ENCODE measurements around the gene CLDN2. TPM values are rescaled to one million over a fixed set of nuclear protein-coding genes. Genes with fewer than 3 reads are reported as not detected.

The CLDN2 gene
- total and polyA plus RNA-seq, 4 donors, result 0.37 to 25.5 (median 20.7) TPM

DNA sequence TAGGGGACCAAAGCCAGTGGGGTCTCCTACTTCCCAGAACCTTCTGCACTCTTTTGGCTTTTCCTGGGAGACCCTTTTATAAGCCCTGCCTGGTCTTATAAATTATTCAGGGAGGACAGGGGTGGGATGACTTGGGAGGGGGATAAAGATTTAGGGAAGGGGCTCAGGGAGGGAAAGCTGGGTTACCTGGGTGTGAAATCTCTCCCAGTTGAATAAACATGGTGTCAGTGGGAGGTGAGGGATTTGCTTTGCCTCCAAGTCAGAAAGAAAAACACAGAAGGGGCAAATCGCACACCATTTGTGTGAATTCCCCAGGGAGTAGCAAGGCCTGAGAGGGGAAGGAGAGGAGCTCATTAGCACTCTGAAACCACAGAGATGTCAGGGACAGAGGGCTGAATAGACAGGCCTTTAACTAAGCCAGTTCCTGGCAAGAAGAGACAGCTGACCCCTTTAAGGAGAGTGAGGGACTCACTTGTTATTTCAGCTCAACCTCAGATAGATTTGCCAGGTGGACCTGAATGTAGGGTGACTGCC is 16.8 kb upstream of the CLDN2 start, which contains the start of gene RIPPLY1 (continued):
- no peak for TF ChIP-seq GABPA (IDR thresholded peaks at IDR 0.05 in 1 of 2, conservative IDR thresholded peaks at IDR 0.05 in 1 of 2)

DNA sequence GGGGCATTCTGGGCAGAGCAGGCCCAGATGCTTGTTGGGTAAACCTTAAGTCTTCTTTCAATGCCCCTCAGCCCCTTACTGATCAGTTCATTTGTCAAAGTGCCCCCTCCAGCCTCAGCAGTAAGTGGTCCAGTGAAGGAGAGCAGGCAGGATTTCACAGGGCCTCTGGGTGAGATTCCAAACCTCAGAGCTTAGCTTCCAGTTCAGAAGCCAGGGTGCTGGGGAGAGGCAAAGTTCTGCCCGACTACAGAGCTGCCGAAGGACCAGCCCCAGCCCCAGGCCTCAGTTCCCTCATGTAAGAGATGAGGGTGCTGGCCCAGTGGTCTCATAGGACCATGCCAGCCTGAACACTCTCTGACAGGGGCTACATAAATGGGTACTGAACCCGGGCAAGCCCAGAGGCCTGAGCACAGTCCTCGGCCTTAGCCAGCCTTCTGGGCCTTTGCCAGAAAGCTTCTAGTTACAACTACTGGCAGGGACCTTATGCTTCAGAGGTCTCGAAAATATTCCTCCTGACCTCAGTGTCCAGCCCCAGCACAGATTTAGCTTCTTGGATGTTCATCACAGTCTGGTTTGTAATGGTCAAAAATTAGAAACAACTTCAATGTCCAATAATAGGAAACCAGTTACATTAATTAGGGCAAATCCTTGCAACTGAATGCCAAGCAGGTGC is 16.2 kb upstream of the CLDN2 start:
- peak overlapping the region in 1 of 2 donors; percentile 64 for H3K9ac ChIP-seq (ENCODE audit: low read depth in 1 of 2, low read length in 2 of 2)
- no peaks in the 10 kb centered on the region for H3K36me3 ChIP-seq (ENCODE audit: control insufficient read depth in 4 of 4, insufficient read depth in 3 of 4, low read depth in 1 of 4, low read length in 3 of 4)
- TF ChIP-seq, protein P1, sequence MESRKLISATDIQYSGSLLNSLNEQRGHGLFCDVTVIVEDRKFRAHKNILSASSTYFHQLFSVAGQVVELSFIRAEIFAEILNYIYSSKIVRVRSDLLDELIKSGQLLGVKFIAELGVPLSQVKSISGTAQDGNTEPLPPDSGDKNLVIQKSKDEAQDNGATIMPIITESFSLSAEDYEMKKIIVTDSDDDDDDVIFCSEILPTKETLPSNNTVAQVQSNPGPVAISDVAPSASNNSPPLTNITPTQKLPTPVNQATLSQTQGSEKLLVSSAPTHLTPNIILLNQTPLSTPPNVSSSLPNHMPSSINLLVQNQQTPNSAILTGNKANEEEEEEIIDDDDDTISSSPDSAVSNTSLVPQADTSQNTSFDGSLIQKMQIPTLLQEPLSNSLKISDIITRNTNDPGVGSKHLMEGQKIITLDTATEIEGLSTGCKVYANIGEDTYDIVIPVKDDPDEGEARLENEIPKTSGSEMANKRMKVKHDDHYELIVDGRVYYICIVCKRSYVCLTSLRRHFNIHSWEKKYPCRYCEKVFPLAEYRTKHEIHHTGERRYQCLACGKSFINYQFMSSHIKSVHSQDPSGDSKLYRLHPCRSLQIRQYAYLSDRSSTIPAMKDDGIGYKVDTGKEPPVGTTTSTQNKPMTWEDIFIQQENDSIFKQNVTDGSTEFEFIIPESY (IDR thresholded peaks at IDR 0.05), result no peak
- TF ChIP-seq YY1 (IDR thresholded peaks at IDR 0.05), result peak; percentile 16
- 35% methylated on average over 5 of the region's 5 CpGs for WGBS
- no peak overlapping the region for H3K4me3 ChIP-seq (ENCODE audit: low read depth in 1 of 3, low read length in 3 of 3)
- no peak for DNase-seq (ENCODE audit: low spot score)
- H3K27me3 ChIP-seq (ENCODE audit: control insufficient read depth in 4 of 4, insufficient read depth in 4 of 4, low read length in 3 of 4), result no peaks in the 10 kb centered on the region
- H3K27ac ChIP-seq (ENCODE audit: low read depth in 1 of 2, low read length in 2 of 2), result peak overlapping the region; percentile 85 to 95
- H3K4me1 ChIP-seq (ENCODE audit: control insufficient read depth in 4 of 4, insufficient read depth in 4 of 4, low read length in 3 of 4), result peaks cover 3 to 48% (median 27%) of the 10 kb centered on the region in 4 donors
- H3K9me3 ChIP-seq (ENCODE audit: control insufficient read depth in 4 of 4, low read length in 3 of 4), result no peaks in the 10 kb centered on the region

DNA sequence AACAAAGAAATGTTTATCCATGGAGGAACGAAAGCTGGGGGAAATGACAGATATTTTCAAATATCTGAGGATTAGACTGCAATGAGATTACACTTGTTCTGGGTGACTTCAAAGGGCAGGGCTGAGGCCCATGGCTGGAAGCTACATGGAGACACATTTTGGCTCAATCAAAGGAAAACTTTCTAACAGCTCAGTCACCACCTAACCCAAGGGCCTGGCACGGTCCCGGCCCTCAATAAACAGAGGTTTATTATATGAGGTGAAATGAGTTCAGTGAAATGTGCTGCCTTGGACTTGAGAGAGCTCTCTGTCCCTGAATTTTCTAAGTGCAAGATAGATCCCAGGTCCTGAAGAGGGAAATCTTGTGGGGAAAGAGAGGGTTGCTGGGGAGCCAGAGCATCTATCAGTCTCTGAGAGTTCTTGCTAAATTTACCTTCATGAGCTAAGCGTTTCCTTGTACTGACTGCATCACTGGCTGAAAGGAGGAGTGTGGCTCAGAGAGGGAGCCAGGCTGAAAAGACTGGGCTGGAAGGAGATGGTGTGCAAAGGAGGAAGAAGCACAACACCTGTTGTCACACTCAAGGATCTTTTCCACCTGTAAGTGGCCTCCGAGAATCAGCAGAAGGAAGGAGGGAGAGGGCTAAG is 15.0 kb upstream of the CLDN2 start:
- Histone ChIP-seq H3K4me3 (ENCODE audit: low read depth in 1 of 3, low read length in 3 of 3) (no peak overlapping the region), H3K27ac (ENCODE audit: low read depth in 1 of 2, low read length in 2 of 2) (no peak overlapping the region), H3K9me3 (ENCODE audit: control insufficient read depth in 4 of 4, low read length in 3 of 4) (no peaks in the 10 kb centered on the region), H3K9ac (ENCODE audit: low read depth in 1 of 2, low read length in 2 of 2) (no peak overlapping the region), H3K27me3 (ENCODE audit: control insufficient read depth in 4 of 4, insufficient read depth in 4 of 4, low read length in 3 of 4) (no peaks in the 10 kb centered on the region), H3K4me1 (ENCODE audit: control insufficient read depth in 4 of 4, insufficient read depth in 4 of 4, low read length in 3 of 4) (peaks cover 3 to 40% (median 21%) of the 10 kb centered on the region in 4 donors), H3K36me3 (ENCODE audit: control insufficient read depth in 4 of 4, insufficient read depth in 3 of 4, low read depth in 1 of 4, low read length in 3 of 4) (no peaks in the 10 kb centered on the region)
- WGBS, result 61% methylated on average over 5 of the region's 5 CpGs
- no peak for DNase-seq (ENCODE audit: low spot score)
- TF ChIP-seq RAD21 (IDR thresholded peaks at IDR 0.05) (no peak), YY1 (IDR thresholded peaks at IDR 0.05) (no peak), JUND (IDR thresholded peaks at IDR 0.05) (no peak)

DNA sequence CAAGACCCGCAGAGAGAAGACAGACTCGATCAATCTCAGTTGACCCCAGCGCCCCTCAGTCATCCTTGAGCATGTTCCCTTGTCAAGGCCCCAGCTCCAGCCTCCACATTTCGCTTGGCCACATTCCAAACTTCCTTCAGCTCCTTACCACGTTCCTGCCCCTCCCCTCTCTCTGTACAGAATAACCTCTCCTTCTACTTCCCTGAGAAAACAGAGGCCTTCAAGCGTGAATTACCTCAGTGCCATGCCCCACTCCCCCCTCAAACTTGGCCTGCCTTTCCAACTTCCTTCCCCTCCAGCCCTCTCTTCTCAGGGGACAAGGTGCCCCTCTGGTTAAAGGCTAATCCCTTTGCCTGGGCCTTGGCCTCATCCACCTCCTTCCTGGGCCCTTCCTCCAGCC is 13.8 kb upstream of the CLDN2 start:
- Histone ChIP-seq H3K4me1 (ENCODE audit: control insufficient read depth in 4 of 4, insufficient read depth in 4 of 4, low read length in 3 of 4) (peaks cover 3 to 32% (median 11%) of the 10 kb centered on the region in 4 donors), H3K4me3 (ENCODE audit: low read depth in 1 of 3, low read length in 3 of 3) (no peak overlapping the region), H3K27me3 (ENCODE audit: control insufficient read depth in 4 of 4, insufficient read depth in 4 of 4, low read length in 3 of 4) (peaks cover 0 to 2% (median 0%) of the 10 kb centered on the region in 4 donors), H3K9me3 (ENCODE audit: control insufficient read depth in 4 of 4, low read length in 3 of 4) (no peaks in the 10 kb centered on the region), H3K36me3 (ENCODE audit: control insufficient read depth in 4 of 4, insufficient read depth in 3 of 4, low read depth in 1 of 4, low read length in 3 of 4) (no peaks in the 10 kb centered on the region), H3K9ac (ENCODE audit: low read depth in 1 of 2, low read length in 2 of 2) (no peak overlapping the region), H3K27ac (ENCODE audit: low read depth in 1 of 2, low read length in 2 of 2) (no peak overlapping the region)
- DNase-seq (ENCODE audit: low spot score), result no peak
- 68% methylated on average over 6 of the region's 6 CpGs for WGBS
- TF ChIP-seq FOXA1 (IDR thresholded peaks at IDR 0.05) (no peak), TAF1 (conservative IDR thresholded peaks at IDR 0.05) (no peak), SP1 (IDR thresholded peaks at IDR 0.05) (no peak), EGR1 (IDR thresholded peaks at IDR 0.05; ENCODE audit: low read depth in 2 of 2) (no peak), NR2F2 (IDR thresholded peaks at IDR 0.05) (no peak), HNF4G (IDR thresholded peaks at IDR 0.05) (no peak), RXRA (IDR thresholded peaks at IDR 0.05) (no peak), HNF4A (conservative IDR thresholded peaks at IDR 0.05) (no peak), JUND (IDR thresholded peaks at IDR 0.05) (no peak), FOXA2 (IDR thresholded peaks at IDR 0.05) (no peak)
- TF ChIP-seq, protein P2, sequence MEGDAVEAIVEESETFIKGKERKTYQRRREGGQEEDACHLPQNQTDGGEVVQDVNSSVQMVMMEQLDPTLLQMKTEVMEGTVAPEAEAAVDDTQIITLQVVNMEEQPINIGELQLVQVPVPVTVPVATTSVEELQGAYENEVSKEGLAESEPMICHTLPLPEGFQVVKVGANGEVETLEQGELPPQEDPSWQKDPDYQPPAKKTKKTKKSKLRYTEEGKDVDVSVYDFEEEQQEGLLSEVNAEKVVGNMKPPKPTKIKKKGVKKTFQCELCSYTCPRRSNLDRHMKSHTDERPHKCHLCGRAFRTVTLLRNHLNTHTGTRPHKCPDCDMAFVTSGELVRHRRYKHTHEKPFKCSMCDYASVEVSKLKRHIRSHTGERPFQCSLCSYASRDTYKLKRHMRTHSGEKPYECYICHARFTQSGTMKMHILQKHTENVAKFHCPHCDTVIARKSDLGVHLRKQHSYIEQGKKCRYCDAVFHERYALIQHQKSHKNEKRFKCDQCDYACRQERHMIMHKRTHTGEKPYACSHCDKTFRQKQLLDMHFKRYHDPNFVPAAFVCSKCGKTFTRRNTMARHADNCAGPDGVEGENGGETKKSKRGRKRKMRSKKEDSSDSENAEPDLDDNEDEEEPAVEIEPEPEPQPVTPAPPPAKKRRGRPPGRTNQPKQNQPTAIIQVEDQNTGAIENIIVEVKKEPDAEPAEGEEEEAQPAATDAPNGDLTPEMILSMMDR (IDR thresholded peaks at IDR 0.05; ENCODE audit: low read depth, low read length, missing input control), result no peak
- TF ChIP-seq, protein P1 (IDR thresholded peaks at IDR 0.05), result no peak

Data from liver (tissue), 9 donors.